ENCODE results near the gene ADAMTS2.
A peak's percentile ranks its signal among the peaks of the same experiment; 100 is the strongest.

Gene ADAMTS2

DNA sequence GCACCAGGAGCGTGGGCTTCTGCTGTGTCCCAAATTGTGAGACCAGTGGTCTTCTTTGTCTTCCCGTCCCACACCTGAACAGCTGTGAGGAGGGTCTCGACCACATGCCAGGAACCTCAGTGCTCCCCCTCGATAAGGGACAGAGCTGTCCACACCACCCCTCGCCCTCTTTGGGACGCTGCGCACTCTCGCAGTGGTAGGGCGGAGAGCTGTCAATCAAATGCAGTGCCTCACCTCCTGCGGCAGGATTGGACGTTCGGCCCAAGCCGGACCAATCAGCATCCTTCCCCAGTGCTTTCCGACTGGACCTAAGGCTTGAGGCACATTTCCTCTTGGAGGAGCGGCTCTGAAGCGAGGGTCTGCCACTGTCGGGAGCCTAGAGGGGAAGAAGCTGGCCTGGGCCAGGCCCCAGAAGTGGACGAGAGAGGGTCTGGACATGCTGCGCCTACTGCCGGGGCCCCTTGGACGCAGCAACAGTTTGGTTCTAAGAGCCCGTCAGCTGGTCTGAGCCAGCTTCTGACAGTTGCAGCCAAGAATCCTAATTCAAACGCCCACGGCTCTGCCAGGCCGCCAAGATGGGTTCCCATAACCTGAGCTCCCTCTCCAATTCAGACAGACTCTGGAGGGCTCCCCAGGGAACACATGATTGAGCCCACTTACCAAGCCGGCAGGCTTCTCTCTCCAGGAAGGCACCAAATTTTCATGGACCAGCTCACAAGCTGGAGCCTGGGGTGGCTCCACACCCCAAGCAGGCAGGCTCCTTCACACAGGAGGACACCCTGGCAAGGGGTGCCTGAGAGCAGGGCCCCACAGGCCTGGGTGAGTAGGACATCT lies 28.1 kb upstream of the ADAMTS2 start:
- peak in 2 of 56 donors; percentile 10 to 29 for DNase-seq

DNA sequence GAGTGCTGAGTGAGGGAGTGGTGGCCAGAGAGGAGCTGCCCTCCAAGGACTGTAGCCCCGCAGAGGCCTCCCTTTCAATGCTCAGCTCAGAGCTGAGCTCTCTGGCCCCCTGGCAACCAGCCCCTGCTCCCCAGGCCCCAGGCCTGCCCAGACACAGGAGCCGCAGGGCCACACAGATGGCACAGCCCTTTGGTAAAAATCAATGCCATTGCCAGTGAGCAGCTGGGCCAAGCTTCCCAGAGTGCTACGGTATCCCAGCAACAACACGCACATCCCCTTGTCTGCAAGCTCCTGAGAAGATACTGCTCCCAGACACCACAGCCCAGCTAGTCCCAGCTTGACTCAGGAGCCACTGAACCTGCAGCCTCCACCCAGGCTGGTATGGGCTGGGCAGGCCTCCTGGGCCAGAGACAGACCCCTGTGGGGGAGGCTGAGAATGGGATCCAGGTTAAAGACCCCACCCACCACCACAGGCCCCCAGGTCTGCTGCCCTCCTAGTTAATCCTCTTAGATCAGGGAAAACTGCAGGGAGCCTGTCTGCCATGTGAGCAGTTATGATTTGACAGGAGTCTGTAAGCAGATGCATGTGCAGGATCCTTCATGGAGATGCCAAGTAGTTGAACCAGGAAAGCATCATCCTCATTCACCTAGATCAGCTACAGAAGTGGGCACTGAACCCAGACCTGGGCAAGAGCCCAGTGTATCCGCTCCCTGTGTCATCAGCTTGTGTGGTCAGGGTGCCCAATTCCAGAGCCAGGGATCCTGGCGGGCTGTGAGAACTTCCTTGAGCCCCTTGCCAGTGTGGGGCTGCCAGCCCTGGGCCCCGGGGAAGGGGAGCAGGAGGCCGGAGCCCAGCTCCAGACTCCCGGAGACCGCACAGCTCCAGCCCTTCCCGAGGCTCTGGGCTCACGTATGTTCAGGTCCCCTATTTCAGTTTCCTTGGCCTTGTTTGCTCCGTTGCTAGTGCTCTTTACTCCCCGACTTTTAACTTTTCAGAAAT lies 26.7 kb upstream of the ADAMTS2 start:
- peak in 16 of 56 donors; percentile 8 to 36 (median 16) for DNase-seq

DNA sequence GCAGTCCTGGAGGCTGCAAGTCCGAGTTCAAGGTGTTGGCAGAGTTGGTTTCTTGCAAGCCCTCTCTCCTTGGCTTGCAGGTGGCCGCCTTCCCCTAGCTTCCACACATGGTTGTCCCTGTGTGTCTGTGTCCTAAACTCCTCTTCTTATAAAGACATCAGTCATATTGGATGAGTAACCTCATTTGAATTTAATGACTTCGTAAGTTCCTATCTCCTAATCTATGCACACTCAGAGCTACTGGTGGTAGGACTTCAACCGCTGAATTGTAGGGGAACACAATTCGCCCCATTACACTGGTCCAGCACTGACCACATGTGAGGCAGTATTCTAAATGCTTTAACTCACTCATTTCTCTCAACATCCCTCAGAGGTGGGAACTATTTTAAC lies 25.9 kb upstream of the ADAMTS2 start:
- no peak for DNase-seq

DNA sequence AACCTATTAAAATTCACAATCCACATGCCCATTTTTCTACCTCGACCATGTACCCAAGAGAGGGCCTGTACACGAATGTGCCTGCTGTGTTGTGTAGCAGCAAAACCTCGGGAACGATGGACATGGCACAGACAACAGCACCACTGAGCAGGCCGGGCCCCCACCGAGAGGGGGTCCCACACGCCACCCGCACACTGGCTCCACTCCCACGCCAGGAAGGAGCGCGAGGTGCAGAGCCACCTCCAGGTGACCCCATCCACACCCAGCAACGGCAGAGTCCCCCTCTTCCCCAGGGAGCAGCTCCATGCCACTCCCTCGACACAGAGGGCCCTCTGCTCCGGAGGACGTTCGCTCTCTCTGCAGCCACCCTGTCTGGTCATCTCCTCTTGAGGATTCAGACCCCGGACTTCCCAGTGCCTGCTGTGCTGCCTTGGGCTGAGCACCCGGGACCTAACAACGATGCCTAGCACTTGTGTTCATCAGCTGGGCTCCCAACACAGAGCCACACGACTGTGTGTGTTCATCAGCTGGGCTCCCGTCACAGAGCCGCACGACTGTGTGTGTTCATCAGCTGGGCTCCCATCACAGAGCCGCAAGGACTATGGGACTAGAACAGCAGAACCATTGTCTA lies 25.3 kb upstream of the ADAMTS2 start:
- DNase-seq: peak in 18 of 56 donors; percentile 9 to 56 (median 22)

DNA sequence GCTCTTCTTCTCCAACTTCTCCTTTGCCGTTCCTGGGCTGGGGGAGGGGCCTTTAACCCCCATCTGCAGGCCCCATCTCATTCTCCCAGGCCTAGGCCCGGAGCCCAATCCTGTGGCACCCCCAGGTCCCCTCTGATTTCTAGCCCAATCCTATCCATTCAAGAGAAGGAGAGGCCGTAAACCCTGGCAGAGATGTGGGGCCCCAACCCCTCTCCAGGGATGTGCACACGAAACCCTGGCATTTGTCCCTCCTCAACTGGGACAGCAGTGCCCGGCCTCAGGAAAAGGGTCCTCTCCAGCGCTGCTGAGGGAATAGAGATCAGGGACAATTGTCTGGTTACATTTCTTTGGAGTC lies 24.2 kb upstream of the ADAMTS2 start:
- DNase-seq: no peak

DNA sequence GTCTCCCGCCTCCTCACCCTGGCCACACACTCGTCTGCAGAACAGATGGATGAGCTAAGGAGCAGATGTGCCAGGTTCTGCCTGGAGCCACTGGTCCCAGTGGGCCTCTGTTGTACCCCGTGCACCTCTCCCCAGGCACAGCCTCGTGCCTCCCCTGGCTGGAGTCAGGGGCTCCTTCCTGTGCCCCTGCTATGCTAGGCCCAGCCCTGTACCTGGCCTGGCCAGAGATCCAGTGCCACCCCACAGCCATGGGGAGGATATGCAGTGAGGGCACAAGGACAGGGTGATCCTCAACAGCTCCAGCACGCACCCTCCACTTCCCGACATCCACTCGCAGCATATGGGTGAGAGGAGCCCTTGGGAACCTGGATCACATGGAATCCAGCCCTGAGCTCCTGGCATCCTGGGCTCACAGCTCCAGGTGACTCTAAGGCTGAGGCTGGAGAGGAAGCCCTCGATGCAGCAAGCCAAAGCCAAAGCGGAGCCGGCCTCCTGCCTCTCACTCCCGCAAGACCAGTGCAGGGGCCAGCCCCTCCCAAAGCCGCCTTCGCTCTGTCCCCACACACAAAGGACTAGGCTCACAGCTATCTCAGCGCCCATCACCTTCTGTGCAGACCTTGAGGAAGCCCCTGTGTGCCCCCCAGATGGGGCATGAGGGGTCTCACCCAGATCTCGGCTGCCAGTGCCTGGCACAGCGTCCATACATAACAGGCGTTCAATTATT lies 23.7 kb upstream of the ADAMTS2 start:
- DNase-seq: no peak

DNA sequence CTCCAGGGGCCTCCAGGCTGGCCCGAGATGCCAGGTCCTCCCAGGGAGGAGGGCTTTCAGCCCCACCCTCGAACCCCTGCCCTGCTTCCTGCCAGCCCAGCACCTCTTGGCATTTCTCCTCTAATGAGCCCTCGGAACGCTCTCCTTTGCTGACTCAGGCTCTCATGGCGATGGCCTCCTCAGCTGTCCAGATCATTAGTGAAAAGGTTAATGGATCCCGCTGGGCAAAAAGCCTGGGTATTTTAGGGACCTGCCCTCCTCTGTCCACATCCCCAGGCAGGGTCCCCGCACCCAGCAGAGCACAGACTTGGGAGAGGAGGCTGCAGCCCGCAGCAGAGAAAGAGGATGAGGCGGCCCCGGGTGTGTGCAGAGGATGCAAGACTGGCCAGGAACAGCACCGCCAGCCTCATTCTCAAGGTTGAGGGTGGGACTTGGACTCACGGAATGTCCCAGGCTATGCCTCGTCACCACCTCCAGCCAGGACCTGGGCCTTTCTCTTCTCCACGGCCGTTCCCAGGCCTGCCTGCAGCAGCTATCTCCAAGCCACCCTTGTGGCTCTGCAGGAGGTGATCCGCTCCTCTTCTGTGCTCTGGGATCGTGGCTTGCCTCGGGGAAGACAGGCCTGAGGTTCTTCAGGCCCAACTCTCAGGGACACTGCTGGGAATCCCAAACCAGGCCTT lies 23.0 kb upstream of the ADAMTS2 start:
- DNase-seq: no peak

DNA sequence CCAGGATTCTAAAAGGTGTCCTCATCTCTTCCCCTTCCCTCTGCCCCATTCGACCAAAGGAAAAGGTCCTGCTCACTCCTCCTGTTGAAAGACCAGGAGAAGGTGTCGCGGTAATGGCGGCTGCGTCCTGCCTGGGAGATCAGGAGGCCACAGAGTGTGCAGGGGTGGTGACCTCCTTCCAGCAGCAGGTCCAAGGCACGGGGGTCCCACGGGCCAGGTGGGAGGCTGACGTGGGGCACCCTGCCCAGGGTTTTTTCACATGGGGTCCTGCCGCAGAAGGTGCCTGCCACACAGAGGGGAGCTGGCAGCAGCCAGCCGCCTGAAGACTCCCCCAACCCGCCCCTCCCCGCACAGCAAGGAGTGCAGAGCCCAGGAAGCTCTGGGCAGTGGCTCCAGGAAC lies 22.2 kb upstream of the ADAMTS2 start:
- DNase-seq: no peak

DNA sequence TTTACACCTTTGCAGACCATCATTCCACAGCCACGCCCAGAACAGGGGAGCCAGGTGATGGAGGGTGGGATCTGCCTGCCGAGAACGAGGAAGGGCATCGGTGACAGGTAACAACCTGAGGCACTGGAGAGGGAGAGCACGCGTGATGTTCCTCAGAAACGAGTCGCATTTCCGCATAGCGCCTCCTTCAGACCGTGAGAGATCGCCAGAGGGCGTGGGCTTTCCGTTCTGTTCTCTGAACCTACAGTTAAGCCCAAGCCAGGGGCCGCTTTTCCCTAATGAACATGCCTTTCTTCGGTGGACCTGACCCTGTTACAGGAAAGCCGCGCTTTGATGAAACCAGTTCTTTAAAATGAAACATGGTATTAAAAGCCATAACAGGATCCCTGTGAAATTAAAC lies 17.1 kb upstream of the ADAMTS2 start:
- DNase-seq: no peak

DNA sequence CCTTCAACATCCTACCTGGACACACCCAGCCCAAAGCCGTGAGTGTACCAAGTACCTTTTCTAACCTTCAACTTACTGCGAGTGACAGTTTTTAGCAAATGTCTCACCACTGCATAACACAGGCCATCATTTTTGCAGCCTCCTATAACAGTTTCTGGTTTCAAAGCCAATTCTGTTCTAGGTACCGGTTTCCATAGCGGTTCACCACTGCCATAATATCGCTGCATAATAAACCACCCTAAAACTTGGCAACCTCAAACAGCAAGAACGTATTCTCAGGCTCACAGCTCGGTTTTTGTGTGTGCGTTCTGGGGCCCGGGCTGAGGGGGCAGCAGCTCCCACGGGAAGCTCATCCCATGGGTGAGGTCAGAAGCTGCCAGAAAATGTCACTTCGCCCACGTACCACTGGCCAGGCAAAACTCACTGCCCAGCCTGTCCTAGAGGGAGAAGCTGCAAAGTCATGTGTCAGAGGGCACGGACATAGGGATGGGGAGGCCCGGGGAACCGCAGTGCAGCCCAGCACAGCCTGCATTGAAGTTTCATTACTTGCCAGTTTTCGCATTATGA lies 15.9 kb upstream of the ADAMTS2 start:
- no peak for DNase-seq

DNA sequence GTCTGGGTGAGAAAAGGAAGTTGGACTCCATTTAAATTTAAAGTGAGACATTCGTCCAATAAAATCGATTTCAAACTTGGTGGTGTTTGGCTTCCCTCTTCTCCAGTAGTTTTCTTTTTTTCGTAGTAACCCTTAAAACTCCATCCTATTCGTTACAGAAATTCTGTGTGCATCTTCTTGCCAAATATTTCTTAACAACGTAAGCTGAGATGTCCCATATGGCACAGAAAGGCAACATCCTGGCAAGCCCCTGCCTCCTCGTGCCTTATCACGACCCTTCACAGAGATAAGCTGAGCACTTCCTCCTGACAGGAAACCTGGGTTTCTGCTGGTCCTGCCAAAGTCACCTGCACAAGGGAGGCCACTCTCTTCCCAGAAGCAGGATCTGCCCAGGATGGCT lies 11.8 kb upstream of the ADAMTS2 start:
- no peak for DNase-seq

DNA sequence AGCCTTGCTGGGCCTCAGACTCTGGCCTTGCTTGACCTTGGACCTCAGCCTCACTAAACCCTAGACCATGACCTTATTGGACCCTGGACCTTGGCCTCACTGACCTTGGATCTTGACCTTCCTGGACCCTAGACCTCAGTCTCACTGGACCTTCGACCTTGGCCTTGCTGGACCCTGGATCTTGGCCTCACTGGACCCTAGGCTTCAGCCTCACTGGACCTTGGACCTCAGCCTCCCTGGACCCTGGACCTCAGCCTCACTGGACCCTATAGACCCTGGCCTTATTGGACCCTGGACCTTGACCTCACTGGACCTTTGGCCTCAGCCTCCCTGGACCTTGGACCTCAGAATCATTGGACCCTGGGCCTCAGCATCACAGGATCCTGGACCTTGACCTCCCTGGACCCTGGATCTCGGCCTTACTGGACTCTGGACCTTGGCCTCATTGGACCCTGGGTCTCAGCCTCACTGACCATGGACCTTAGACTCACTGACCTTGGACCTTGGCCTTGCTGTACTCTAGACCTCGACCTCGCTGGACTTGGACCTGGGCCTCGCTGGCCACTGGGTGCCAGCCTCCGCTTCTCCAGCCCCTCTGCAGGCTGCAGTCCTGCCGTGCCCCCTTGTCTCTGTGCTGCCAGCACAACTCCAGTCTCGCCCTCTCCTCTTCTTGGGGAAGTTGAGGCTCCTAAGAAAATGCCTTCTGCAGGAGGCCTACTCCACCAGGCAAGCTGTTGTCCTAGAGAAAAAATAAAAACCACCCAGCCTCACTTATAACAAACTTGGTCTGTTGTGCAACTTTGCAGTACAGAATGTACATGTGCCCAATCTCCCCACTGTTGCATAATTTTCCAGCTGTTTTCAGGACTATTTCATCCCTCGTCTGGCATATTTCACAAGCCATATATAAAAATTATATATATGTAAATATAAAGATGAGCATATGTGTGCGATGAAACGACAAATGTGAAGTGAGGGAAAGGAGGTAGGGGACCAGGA lies 11.0 kb upstream of the ADAMTS2 start:
- DNase-seq: no peak

DNA sequence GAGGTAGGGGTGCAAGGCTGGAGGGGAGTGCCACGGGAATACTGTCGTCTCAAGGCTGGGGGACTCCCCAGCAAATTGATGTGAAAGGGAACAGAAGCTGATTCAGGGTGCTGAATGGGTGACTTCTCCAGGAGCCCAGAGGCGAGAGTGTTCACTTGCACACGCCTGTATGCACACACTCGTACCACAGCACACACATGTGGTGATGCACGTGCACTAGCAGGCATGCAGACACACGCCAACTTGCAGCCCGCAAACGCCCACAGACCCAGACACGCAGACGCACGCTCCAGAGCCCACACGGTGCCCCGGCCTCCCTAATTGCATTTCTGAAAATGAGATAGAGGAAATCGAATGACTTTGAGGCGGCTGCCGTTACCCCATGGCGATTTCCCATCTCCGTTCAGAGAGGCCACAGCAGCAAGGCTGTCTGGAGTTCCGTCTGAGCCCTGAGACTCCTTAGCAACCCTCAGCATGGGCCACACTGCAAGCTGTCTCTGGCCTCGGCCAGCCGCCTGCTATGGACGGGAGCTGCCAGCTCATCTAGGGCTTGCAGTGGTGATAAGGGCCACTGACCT lies 9.1 kb upstream of the ADAMTS2 start:
- DNase-seq: no peak

DNA sequence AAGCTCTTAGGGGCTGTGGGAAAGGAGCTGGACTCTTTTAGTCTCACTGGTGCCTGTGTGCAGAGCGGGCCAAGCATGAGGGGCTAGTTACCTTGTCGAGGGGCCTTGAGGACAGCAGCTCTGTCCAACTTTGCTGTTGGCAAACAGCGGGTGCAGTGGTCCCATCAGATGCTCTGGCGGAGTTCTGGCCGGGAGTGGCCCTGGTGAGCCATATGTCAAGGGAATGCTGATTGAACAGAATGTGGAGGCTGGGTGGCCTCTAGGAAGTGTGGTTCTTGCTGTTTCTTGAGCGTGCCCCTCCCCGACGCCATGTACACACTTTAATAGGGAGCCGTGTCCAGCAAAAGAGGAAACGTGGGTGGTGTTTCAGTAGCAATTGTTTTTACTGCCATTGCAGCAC lies 3.6 kb upstream of the ADAMTS2 start:
- no peak for DNase-seq

DNA sequence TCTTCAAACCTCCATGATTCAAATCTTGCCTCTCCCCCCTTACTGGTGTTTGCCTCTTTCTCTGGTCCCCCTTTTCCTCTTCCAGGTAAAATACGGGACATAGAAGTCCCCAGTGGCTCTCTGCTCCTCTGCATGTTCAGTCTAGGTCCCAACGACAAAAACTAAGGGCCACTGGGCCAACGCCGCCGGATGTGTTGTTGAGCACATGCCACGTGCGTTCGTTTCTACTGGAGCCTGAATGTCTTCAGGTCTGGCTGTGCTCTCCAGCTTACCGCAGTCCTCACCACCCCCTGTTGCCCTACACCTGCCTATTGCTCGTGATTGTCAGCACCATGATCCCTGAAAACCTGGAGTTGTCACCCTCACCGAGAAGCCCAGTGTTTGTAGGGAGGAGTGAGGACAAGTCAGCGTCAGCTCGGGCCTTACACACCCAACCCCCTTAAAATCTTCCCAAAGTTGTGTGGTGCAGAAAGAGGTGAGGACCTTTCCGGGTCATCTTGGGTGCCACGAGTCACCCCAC lies 2.8 kb upstream of the ADAMTS2 start:
- no peak for DNase-seq

DNA sequence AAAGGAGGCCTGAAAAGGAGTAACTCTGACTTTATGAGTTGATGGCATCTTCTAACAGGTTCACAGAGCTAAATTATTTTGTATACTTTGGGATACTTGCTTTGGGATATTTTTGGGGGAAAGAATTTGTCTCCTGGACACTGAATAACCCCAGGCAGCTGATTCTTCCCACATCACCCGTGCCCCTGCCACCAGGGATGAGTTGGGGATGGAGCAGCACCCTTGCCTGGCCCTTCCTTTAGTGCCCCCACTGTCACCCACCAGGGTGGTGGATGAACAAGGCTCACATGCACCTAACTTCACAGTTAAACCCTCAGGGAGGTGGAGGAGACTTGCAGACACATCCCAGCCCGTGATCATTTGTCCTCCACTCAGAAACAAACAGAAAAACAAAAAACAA lies 2.3 kb upstream of the ADAMTS2 start:
- no peak for DNase-seq

DNA sequence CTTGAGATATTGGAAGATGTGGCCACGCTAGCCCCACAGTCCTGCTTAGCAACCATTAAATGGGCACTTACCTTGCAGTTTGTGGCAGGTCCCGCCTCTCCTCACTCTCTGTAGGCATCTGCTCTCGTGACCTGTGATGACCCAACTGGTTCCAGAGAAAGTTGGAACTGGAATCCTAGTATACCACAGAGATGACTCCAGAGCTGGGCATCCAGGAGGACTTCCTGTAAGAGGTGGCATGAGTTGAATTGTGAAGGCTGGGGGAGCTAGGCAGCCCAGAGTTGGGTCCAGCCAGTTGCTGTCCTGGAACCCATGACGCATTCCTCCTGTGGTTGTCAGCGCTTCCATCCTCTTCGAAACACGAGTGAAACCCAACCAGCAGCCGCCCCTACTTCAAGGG lies 1.6 kb upstream of the ADAMTS2 start:
- DNase-seq: no peak

DNA sequence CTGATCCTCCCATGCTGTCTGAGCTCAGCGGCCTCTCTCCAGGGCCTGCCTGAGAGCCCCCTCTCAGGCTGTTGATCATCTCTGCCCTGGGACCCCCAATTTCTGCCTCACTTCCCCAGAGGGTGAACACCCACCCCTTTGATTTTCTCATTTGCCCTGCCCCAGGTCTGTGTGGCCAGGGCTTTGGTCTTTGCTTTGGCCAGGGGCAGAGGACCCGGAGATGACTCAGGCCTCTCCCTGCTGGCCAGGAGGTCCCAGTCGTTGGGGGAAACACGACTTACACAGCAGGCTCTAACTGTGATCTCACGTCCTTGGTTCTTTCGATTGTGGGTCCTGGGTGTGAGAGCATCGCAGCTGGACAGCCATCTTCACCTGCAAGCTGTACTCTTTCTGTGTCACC lies 1.1 kb upstream of the ADAMTS2 start:
- no peak for DNase-seq

DNA sequence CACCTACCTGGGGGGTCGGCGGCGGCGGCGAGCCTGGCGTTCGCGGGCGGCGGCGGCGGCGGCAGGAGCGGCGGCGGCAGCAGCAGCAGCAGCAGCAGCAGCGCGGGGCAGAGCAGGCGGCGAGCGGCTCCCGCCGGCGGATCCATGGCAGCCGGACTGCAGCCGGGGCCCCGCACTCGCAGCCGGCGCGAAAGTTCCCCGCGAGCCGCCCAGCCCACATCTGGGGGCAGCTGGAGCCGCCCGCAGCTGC lies 153 bp downstream of the ADAMTS2 start:
- DNase-seq: peak in 1 of 56 donors; percentile 4

All from amygdala (tissue), 56 donors.